OCI-LY1 (cell line): Measurements from ENCODE around the gene NMRK2.
"Not testable (repeated sequence)": the region's sequence is repeated elsewhere in the genome, so short reads cannot be mapped to it uniquely, and the experiment has no call there.

Experiments used
- CTCF ChIP-seq: fragments of 200-600 bp; sonication (generic), shearing (Covaris generic); IDR thresholded peaks from 2 replicates; pipeline ENCODE4 v1.5.1; 2017; ENCODE audit warnings: mild to moderate bottlenecking, antibody characterized with exemption, low read length, moderate library complexity, mixed read lengths
- EZH2 ChIP-seq: fragments of 200-600 bp; sonication (generic), shearing (Covaris generic); IDR thresholded peaks from 2 replicates; pipeline ENCODE4 v1.8.0; 2017; ENCODE audit warnings: borderline replicate concordance, mixed run types, mild to moderate bottlenecking, antibody characterized with exemption, low read length, moderate library complexity, mixed read lengths

- not testable (repeated sequence) for TF ChIP-seq CTCF, EZH2
Observed at GRCh38 chr19:3938300-3938950, 5.6 kb downstream of the NMRK2 start.
